GM19239 (cell line): ENCODE results near the gene OLIG1.

Experiments
- DNase-seq: peaks from one replicate; pipeline ENCODE4 v3.0.0; 2011; ENCODE audit warnings: low spot score; ENCODE audit not compliant: insufficient read length
- FAIRE-seq: peaks from 2 replicates; lab custom pipeline; 2011; peaks lifted over from hg19 to GRCh38; lab: Jason Lieb, UNC

Gene OLIG1

GRCh38 chr21:33069994-33070743 is at the start of gene OLIG1:
Gene OLIG1 (plus strand): TSS chr21:33070141. CDS start chr21:33070247, 106 bp downstream.
- DNase-seq (peak; percentile 51), FAIRE-seq (no peak)

DNA sequence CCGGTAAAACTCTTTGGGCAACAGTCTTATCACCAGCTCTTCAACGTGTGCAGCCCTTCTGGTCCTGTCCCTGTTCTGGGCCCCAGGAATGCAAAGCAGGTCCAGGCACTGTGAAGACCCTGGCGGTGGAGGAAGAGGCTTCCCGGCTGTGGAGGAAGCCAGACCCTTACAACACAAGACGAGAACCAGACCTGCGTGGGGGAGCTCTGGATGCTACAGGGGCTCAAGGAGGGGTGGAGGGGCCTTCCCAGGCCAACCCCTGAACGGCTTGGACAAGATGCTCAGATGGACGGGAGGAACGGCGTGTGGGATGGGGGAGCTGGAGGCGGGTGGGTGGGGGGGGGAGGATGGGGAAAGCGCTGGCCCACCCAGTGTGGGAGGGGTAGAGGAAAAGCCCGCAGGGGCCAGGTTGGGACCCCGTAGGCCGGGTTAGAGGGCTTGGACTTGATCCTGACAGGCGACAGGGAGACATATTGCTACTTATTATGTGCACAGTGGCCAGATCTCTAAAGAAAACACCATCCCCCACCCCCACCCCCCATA is 49.3 kb upstream of the OLIG1 start:
- FAIRE-seq (no peak), DNase-seq (no peak)

DNA sequence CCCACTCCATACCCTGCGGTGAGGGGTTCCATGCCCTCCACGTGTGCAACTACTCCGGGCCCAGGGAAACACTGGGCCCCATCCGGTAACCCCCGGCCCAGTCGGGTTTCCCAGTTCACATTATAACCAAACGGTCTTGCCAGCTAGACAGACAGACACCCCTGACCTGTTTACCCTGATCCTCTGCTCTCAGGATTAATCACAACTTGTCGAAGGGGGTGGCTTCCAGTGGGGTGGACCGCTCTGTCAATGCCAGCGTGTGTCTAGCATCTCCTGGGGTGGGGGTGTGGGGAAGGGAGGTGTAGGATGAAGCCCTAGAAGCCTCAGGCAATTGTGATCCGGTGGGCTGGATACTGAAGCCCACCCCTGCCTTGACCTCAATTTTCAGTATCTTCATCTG is 48.8 kb upstream of the OLIG1 start:
- FAIRE-seq: no peak
- DNase-seq: no peak

DNA sequence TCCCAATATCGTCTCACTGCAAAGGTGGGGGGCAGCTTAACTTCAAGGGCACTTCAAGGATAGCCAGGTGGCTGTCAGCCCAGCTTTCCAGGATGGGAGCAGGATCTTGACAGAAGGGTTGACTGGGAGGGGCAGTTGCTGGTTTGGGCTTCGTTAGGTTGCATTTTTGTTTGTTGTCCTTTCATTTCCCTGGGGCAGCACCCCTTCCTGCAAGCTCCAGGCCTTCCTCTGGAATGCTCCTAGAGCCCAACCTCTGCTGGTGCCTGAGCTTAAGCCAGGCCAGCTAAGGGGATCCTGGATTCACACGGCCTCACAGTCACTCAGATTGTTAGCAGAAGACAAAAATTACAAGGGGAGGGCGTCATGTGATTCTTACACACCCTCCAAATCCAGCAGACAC is 48.3 kb upstream of the OLIG1 start:
- FAIRE-seq (no peak), DNase-seq (no peak)

DNA sequence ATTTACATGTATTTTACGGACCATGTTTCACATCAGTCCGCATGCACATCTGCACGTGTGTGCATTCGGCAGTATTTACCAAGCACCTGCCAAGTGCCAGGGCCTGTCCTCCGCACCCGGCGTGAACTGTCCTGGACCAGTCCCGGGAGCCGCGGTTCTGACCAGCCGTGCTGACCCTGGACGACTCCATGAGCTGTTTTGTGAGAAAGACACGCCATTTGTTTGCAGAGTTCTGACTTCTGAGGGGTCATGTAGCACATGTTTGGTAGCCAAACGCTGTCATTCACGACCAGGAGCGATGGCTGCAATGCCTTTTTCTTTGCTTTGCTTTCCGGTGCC is 47.5 kb upstream of the OLIG1 start:
- FAIRE-seq (no peak), DNase-seq (no peak)

- no peak for FAIRE-seq
- DNase-seq: no peak
These were observed 46.9 kb upstream of the OLIG1 start for GRCh38 chr21:33022828-33023573.

DNA sequence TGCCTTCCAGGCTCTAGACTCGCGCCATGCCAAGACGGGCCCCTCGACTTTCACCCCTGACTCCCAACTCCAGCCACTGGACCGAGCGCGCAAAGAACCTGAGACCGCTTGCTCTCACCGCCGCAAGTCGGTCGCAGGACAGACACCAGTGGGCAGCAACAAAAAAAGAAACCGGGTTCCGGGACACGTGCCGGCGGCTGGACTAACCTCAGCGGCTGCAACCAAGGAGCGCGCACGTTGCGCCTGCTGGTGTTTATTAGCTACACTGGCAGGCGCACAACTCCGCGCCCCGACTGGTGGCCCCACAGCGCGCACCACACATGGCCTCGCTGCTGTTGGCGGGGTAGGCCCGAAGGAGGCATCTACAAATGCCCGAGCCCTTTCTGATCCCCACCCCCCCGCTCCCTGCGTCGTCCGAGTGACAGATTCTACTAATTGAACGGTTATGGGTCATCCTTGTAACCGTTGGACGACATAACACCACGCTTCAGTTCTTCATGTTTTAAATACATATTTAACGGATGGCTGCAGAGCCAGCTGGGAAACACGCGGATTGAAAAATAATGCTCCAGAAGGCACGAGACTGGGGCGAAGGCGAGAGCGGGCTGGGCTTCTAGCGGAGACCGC is 46.3 kb upstream of the OLIG1 start:
- FAIRE-seq (no peak), DNase-seq (no peak)

- FAIRE-seq: peak; percentile 23
- no peak for DNase-seq
These were observed 45.5 kb upstream of the OLIG1 start for GRCh38 chr21:33024201-33025103.

DNA sequence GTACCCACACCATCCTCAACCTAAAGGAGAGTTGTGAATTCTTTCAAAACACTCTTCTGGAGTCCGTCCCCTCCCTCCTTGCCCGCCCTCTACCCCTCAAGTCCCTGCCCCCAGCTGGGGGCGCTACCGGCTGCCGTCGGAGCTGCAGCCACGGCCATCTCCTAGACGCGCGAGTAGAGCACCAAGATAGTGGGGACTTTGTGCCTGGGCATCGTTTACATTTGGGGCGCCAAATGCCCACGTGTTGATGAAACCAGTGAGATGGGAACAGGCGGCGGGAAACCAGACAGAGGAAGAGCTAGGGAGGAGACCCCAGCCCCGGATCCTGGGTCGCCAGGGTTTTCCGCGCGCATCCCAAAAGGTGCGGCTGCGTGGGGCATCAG is 44.8 kb upstream of the OLIG1 start:
- no peak for FAIRE-seq
- no peak for DNase-seq

- FAIRE-seq (no peak), DNase-seq (no peak)
These were observed 44.2 kb upstream of the OLIG1 start, which contains the start of gene OLIG2 for GRCh38 chr21:33025489-33026442. Gene OLIG2 (plus strand): TSS chr21:33025935. CDS start chr21:33026863, 928 bp downstream.

GRCh38 chr21:33026443-33026858 is 43.5 kb upstream of the OLIG1 start:
- FAIRE-seq (no peak), DNase-seq (no peak)

DNA sequence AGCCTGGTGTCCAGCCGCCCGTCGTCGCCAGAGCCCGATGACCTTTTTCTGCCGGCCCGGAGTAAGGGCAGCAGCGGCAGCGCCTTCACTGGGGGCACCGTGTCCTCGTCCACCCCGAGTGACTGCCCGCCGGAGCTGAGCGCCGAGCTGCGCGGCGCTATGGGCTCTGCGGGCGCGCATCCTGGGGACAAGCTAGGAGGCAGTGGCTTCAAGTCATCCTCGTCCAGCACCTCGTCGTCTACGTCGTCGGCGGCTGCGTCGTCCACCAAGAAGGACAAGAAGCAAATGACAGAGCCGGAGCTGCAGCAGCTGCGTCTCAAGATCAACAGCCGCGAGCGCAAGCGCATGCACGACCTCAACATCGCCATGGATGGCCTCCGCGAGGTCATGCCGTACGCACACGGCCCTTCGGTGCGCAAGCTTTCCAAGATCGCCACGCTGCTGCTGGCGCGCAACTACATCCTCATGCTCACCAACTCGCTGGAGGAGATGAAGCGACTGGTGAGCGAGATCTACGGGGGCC is 43.0 kb upstream of the OLIG1 start:
- FAIRE-seq: no peak
- no peak for DNase-seq

GRCh38 chr21:33027401-33028286 is 42.3 kb upstream of the OLIG1 start:
- FAIRE-seq (no peak), DNase-seq (no peak)

- DNase-seq (no peak), FAIRE-seq (no peak)
These were observed 41.7 kb upstream of the OLIG1 start for GRCh38 chr21:33028287-33028670.

DNA sequence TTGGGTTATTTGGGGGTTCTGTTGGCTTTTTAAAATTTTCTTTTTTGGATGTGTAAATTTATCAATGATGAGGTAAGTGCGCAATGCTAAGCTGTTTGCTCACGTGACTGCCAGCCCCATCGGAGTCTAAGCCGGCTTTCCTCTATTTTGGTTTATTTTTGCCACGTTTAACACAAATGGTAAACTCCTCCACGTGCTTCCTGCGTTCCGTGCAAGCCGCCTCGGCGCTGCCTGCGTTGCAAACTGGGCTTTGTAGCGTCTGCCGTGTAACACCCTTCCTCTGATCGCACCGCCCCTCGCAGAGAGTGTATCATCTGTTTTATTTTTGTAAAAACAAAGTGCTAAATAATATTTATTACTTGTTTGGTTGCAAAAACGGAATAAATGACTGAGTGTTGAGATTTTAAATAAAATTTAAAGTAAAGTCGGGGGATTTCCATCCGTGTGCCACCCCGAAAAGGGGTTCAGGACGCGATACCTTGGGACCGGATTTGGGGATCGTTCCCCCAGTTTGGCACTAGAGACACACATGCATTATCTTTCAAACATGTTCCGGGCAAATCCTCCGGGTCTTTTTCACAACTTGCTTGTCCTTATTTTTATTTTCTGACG is 41.1 kb upstream of the OLIG1 start:
- DNase-seq (no peak), FAIRE-seq (no peak)

GRCh38 chr21:33029385-33029921 is 40.5 kb upstream of the OLIG1 start:
- DNase-seq (no peak), FAIRE-seq (no peak)

- no peak for DNase-seq
- FAIRE-seq: no peak
These were observed 39.9 kb upstream of the OLIG1 start for GRCh38 chr21:33029975-33030461.
